GM23338 (cell line): ENCODE data around the gene TCIRG1. TPM values are rescaled to one million over a fixed set of nuclear protein-coding genes. Genes with fewer than 3 reads are reported as not detected.

Experiments used
- ATAC-seq: fragments of 200-7000 bp; cut with Tn5 transposase; 3 replicates; pipeline ENCODE4 v1.9.1; 2020
- DNase-seq: peaks from one replicate; pipeline ENCODE4 v3.0.0-alpha.2; 2015; ENCODE audit warnings: low spot score
- H2AFZ ChIP-seq: fragments of 200-600 bp; sonication (generic); 2 replicates; pipeline ENCODE4 v1.8.0; 2016; ENCODE audit warnings: antibody characterized with exemption, mild to moderate bottlenecking, moderate library complexity
- H3F3A ChIP-seq: fragments of 200-600 bp; sonication (generic); replicated peaks from 2 replicates; pipeline ENCODE4 v1.8.0; 2017; ENCODE audit warnings: antibody characterized with exemption, mixed run types, low read depth
- H3K27ac ChIP-seq: fragments of 200-600 bp; sonication (generic); 2 replicates; pipeline ENCODE4 v1.6.1; 2016; ENCODE audit warnings: low read depth
- H3K27me3 ChIP-seq: fragments of 200-600 bp; sonication (generic); 2 replicates; pipeline ENCODE4 v1.8.0; 2016; ENCODE audit warnings: mild to moderate bottlenecking, mixed run types, moderate library complexity; ENCODE audit not compliant: insufficient read depth
- H3K36me3 ChIP-seq: fragments of 200-600 bp; sonication (generic); 2 replicates; pipeline ENCODE4 v1.8.0; 2016; ENCODE audit warnings: mild to moderate bottlenecking; ENCODE audit not compliant: insufficient read depth
- H3K4me1 ChIP-seq: fragments of 200-600 bp; sonication (generic); 2 replicates; pipeline ENCODE4 v1.8.0; 2016; ENCODE audit warnings: mild to moderate bottlenecking, moderate library complexity; ENCODE audit not compliant: insufficient read depth
- H3K4me2 ChIP-seq: fragments of 200-600 bp; sonication (generic); 2 replicates; pipeline ENCODE4 v1.7.1; 2017; ENCODE audit warnings: mixed run types
- H3K4me3 ChIP-seq: fragments of 200-600 bp; sonication (generic); 2 replicates; pipeline ENCODE4 v1.6.1; 2016; ENCODE audit warnings: mixed run types
- H3K79me2 ChIP-seq: fragments of 200-600 bp; sonication (generic); replicated peaks from 2 replicates; pipeline ENCODE4 v1.8.0; 2017; ENCODE audit warnings: mild to moderate bottlenecking; ENCODE audit not compliant: insufficient read depth
- H3K9me2 ChIP-seq: fragments of 200-600 bp; sonication (generic); 2 replicates; pipeline ENCODE4 v1.8.0; 2017; ENCODE audit not compliant: insufficient read depth
- H4K20me1 ChIP-seq: fragments of 200-600 bp; sonication (generic); replicated peaks from 2 replicates; pipeline ENCODE4 v1.8.0; 2017; ENCODE audit warnings: mild to moderate bottlenecking; ENCODE audit not compliant: insufficient read depth
- H3K27ac Mint-ChIP-seq: 2 replicates; pipeline ENCODE4 v1.8.0; 2020; ENCODE audit warnings: inconsistent platforms, mild to moderate bottlenecking, moderate library complexity, mixed read lengths
- H3K27me3 Mint-ChIP-seq: 3 replicates; pipeline ENCODE4 v1.8.0; 2022; ENCODE audit warnings: low read depth, mild to moderate bottlenecking, moderate library complexity, mixed read lengths, inconsistent platforms; ENCODE audit not compliant: insufficient read depth, poor library complexity
- H3K36me3 Mint-ChIP-seq: 3 replicates; pipeline ENCODE4 v1.8.0; 2021; ENCODE audit warnings: low read depth, mild to moderate bottlenecking, inconsistent platforms, moderate library complexity, mixed read lengths
- H3K4me1 Mint-ChIP-seq: 3 replicates; pipeline ENCODE4 v1.8.0; 2020; ENCODE audit warnings: mild to moderate bottlenecking, inconsistent platforms, mixed read lengths
- H3K4me3 Mint-ChIP-seq: 3 replicates; pipeline ENCODE4 v1.8.0; 2021; ENCODE audit warnings: moderate library complexity, mild to moderate bottlenecking, inconsistent platforms, mixed read lengths
- H3K9me3 Mint-ChIP-seq: 3 replicates; pipeline ENCODE4 v1.8.0; 2020; ENCODE audit warnings: moderate library complexity, mild to moderate bottlenecking, inconsistent platforms, mixed read lengths
- CREB1 ChIP-seq: fragments of 250-450 bp; sonication (Bioruptor Pico); IDR thresholded peaks from 2 replicates; pipeline ENCODE4 v1.5.0; 2020; ENCODE audit warnings: low read depth, mild to moderate bottlenecking, moderate library complexity
- STAT1 ChIP-seq: IDR thresholded peaks from one replicate; pipeline ENCODE4 v1.6.1; 2016; ENCODE audit warnings: antibody characterized with exemption; ENCODE audit not compliant: unreplicated experiment
- ZNF114 ChIP-seq: fragments of 250-450 bp; sonication (Bioruptor Pico); IDR thresholded peaks from 2 replicates; pipeline ENCODE4 v1.5.0; 2020; ENCODE audit warnings: mild to moderate bottlenecking, moderate library complexity
- polyA plus RNA-seq: library from polyadenylated mRNA; unstranded; fragments of >200 nt; fragmentation: Nextera tagmentation; extraction: Ambion mirVana; gene quantifications from 2 replicates; pipeline ENCODE4 v1.2.1, GENCODE V29; 2016
- total RNA-seq: library from RNA; depleted of rRNA; stranded (reverse); fragments of >200 nt; shearing (Covaris generic); gene quantifications from 2 replicates; pipeline ENCODE4 v1.2.3, GENCODE V29; 2014
- TF ChIP-seq, protein P1 (sequence below): fragments of 250-450 bp; sonication (Bioruptor Pico); IDR thresholded peaks from 2 replicates; pipeline ENCODE4 v1.5.0; 2020; ENCODE audit warnings: mild to moderate bottlenecking, moderate library complexity
- TF ChIP-seq, protein P2 (sequence below), 2 experiments: fragments of 200-600 bp in 1 of 2; sonication (generic) in 1 of 2; conservative IDR thresholded peaks; 2 replicates each; pipeline versions ENCODE4 v1.5.1 to v1.6.1; 2016 to 2017; ENCODE audit warnings: antibody characterized with exemption in 2 of 2, low read depth in 2 of 2, mild to moderate bottlenecking in 2 of 2, moderate library complexity in 1 of 2
- TF ChIP-seq, protein P3 (sequence below): IDR thresholded peaks from 2 replicates; pipeline ENCODE4 v1.6.1; 2016; ENCODE audit warnings: antibody characterized with exemption

Gene TCIRG1
- total and polyA plus RNA-seq, 2 experiments from 2014 or later: 20.4 to 40.4 TPM

DNA sequence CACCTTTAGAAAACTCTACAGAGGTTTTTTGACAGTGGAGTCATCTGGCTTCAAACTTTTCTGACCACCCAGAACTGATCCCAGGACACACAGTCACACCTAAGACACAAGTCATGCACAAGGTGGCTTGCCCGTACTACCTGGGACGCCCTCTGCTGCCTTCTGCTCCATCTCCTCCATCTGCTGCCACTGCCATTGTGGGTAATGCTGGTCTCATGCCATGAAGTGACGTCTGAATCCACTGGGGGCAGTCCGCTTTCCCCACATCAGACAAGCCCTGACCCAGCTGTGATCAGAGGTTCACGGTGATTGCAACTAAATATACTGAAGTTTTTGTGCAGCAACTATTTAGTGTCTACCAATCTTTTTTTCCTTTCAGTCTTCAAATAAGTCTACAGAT is 13.8 kb upstream of the TCIRG1 start:
- H3K4me2 ChIP-seq: no peak overlapping the region
- TF ChIP-seq ZNF114: no peak
- TF ChIP-seq CREB1 (CRISPR knock-in tag): no peak
- TF ChIP-seq STAT1: no peak
- TF ChIP-seq, protein P1, sequence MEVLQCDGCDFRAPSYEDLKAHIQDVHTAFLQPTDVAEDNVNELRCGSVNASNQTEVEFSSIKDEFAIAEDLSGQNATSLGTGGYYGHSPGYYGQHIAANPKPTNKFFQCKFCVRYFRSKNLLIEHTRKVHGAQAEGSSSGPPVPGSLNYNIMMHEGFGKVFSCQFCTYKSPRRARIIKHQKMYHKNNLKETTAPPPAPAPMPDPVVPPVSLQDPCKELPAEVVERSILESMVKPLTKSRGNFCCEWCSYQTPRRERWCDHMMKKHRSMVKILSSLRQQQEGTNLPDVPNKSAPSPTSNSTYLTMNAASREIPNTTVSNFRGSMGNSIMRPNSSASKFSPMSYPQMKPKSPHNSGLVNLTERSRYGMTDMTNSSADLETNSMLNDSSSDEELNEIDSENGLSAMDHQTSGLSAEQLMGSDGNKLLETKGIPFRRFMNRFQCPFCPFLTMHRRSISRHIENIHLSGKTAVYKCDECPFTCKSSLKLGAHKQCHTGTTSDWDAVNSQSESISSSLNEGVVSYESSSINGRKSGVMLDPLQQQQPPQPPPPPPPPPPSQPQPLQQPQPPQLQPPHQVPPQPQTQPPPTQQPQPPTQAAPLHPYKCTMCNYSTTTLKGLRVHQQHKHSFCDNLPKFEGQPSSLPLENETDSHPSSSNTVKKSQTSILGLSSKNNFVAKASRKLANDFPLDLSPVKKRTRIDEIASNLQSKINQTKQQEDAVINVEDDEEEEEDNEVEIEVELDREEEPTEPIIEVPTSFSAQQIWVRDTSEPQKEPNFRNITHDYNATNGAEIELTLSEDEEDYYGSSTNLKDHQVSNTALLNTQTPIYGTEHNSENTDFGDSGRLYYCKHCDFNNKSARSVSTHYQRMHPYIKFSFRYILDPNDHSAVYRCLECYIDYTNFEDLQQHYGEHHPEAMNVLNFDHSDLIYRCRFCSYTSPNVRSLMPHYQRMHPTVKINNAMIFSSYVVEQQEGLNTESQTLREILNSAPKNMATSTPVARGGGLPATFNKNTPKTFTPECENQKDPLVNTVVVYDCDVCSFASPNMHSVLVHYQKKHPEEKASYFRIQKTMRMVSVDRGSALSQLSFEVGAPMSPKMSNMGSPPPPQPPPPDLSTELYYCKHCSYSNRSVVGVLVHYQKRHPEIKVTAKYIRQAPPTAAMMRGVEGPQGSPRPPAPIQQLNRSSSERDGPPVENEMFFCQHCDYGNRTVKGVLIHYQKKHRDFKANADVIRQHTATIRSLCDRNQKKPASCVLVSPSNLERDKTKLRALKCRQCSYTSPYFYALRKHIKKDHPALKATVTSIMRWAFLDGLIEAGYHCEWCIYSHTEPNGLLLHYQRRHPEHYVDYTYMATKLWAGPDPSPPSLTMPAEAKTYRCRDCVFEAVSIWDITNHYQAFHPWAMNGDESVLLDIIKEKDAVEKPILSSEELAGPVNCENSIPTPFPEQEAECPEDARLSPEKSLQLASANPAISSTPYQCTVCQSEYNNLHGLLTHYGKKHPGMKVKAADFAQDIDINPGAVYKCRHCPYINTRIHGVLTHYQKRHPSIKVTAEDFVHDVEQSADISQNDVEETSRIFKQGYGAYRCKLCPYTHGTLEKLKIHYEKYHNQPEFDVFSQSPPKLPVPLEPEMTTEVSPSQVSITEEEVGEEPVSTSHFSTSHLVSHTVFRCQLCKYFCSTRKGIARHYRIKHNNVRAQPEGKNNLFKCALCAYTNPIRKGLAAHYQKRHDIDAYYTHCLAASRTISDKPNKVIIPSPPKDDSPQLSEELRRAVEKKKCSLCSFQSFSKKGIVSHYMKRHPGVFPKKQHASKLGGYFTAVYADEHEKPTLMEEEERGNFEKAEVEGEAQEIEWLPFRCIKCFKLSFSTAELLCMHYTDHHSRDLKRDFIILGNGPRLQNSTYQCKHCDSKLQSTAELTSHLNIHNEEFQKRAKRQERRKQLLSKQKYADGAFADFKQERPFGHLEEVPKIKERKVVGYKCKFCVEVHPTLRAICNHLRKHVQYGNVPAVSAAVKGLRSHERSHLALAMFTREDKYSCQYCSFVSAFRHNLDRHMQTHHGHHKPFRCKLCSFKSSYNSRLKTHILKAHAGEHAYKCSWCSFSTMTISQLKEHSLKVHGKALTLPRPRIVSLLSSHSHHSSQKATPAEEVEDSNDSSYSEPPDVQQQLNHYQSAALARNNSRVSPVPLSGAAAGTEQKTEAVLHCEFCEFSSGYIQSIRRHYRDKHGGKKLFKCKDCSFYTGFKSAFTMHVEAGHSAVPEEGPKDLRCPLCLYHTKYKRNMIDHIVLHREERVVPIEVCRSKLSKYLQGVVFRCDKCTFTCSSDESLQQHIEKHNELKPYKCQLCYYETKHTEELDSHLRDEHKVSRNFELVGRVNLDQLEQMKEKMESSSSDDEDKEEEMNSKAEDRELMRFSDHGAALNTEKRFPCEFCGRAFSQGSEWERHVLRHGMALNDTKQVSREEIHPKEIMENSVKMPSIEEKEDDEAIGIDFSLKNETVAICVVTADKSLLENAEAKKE (CRISPR knock-in tag): peak; percentile 60; the same call in 1 of the 2 replicates
- TF ChIP-seq, protein P2, sequence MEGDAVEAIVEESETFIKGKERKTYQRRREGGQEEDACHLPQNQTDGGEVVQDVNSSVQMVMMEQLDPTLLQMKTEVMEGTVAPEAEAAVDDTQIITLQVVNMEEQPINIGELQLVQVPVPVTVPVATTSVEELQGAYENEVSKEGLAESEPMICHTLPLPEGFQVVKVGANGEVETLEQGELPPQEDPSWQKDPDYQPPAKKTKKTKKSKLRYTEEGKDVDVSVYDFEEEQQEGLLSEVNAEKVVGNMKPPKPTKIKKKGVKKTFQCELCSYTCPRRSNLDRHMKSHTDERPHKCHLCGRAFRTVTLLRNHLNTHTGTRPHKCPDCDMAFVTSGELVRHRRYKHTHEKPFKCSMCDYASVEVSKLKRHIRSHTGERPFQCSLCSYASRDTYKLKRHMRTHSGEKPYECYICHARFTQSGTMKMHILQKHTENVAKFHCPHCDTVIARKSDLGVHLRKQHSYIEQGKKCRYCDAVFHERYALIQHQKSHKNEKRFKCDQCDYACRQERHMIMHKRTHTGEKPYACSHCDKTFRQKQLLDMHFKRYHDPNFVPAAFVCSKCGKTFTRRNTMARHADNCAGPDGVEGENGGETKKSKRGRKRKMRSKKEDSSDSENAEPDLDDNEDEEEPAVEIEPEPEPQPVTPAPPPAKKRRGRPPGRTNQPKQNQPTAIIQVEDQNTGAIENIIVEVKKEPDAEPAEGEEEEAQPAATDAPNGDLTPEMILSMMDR (conservative IDR thresholded peaks at IDR 0.05; ENCODE audit: low read depth in 2 of 2): peak; percentile 22 to 36; a peak in 2 of 4 replicates
- TF ChIP-seq, protein P3, sequence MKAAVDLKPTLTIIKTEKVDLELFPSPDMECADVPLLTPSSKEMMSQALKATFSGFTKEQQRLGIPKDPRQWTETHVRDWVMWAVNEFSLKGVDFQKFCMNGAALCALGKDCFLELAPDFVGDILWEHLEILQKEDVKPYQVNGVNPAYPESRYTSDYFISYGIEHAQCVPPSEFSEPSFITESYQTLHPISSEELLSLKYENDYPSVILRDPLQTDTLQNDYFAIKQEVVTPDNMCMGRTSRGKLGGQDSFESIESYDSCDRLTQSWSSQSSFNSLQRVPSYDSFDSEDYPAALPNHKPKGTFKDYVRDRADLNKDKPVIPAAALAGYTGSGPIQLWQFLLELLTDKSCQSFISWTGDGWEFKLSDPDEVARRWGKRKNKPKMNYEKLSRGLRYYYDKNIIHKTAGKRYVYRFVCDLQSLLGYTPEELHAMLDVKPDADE: no peak
- no peak overlapping the region for H3K27ac ChIP-seq
- no peaks in the 10 kb centered on the region for H3F3A ChIP-seq
- Mint-ChIP-seq H3K4me3 (no peak overlapping the region), H3K27me3 (peaks cover 20% of the 10 kb centered on the region), H3K27ac (no peak overlapping the region), H3K9me3 (no peaks in the 10 kb centered on the region), H3K4me1 (peaks cover 20% of the 10 kb centered on the region), H3K36me3 (peaks cover 3% of the 10 kb centered on the region; the same call in 1 of the 3 replicates)
- H4K20me1 ChIP-seq: no peaks in the 10 kb centered on the region
- no peaks in the 10 kb centered on the region for H3K9me2 ChIP-seq
- H3K27me3 ChIP-seq: no peaks in the 10 kb centered on the region
- no peak overlapping the region for H3K4me3 ChIP-seq
- DNase-seq (no peak), ATAC-seq (peak; percentile 7; the same call in 2 of the 3 replicates)
- no peak overlapping the region for H2AFZ ChIP-seq
- no peaks in the 10 kb centered on the region for H3K4me1 ChIP-seq
- no peaks in the 10 kb centered on the region for H3K79me2 ChIP-seq
- H3K36me3 ChIP-seq: no peaks in the 10 kb centered on the region
